Activated B cell treated with CpG ODN at 0.5 μM for 24 hours (primary cell): ENCODE measurements around the gene CCL5. TPM values are rescaled to one million over a fixed set of nuclear protein-coding genes. Genes with fewer than 3 reads are reported as not detected.

Experiments
- ATAC-seq: fragments of 200-7000 bp; cut with Tn5 transposase; one replicate; pipeline ENCODE4 v1.10.0; 2021; ENCODE audit warnings: low read depth, mild to moderate bottlenecking, moderate library complexity
- CTCF ChIA-PET: fragments of 350-600 bp; sonication (Branson Sonifier 250); formaldehyde crosslinking; loops from one replicate; lab custom pipeline; 2021; ENCODE audit warnings: antibody characterized with exemption; lab: Charles Lee
- POLR2A ChIA-PET: fragments of 350-600 bp; sonication (Branson Sonifier 250); formaldehyde crosslinking; loops from one replicate; lab custom pipeline; 2021; ENCODE audit warnings: antibody characterized with exemption; lab: Charles Lee
- DNase-seq: peaks from one replicate; pipeline ENCODE4 v3.0.0; 2022
- H3K27ac Mint-ChIP-seq: one replicate; pipeline ENCODE4 v1.8.0; 2020; ENCODE audit warnings: mixed read lengths
- H3K27me3 Mint-ChIP-seq: one replicate; pipeline ENCODE4 v1.8.0; 2021; ENCODE audit warnings: mixed read lengths
- H3K36me3 Mint-ChIP-seq: one replicate; pipeline ENCODE4 v1.8.0; 2021; ENCODE audit warnings: low read depth, mixed read lengths
- H3K4me1 Mint-ChIP-seq: one replicate; pipeline ENCODE4 v1.8.0; 2021; ENCODE audit warnings: mixed read lengths
- H3K4me3 Mint-ChIP-seq: one replicate; pipeline ENCODE4 v1.8.0; 2020; ENCODE audit warnings: mild to moderate bottlenecking, mixed read lengths
- H3K9me3 Mint-ChIP-seq: one replicate; pipeline ENCODE4 v1.8.0; 2020; ENCODE audit warnings: mixed read lengths
- CTCF ChIP-seq: fragments of 200-600 bp; IDR thresholded peaks from one replicate; pipeline ENCODE4 v1.8.0; 2022; ENCODE audit warnings: antibody characterized with exemption, mild to moderate bottlenecking
- intact Hi-C: fragments of 100-400 bp; cut with micrococcal nuclease; formaldehyde crosslinking; loops from one replicate; pipeline ENCODE4 v1.15.1; 2024
- total RNA-seq: library from RNA; stranded (reverse); gene quantifications from 2 replicates; pipeline ENCODE4 v1.2.3, GENCODE V29; 2022

CCL5 gene
- total RNA-seq, 1 donor from 2014 or later: 3.3 TPM

- Mint-ChIP-seq H3K4me1 (no peaks in the 10 kb centered on the region), H3K4me3 (no peak overlapping the region), H3K9me3 (no peaks in the 10 kb centered on the region), H3K27ac (no peak overlapping the region), H3K36me3 (no peaks in the 10 kb centered on the region), H3K27me3 (no peaks in the 10 kb centered on the region)
- DNase-seq (no peak), ATAC-seq (no peak)
- POLR2A ChIA-PET: no interaction called here
- TF ChIP-seq CTCF: no peak
- intact Hi-C loops: no loop called here
- CTCF ChIA-PET: no interaction called here
These were observed 37.5 kb upstream of the CCL5 start for GRCh38 chr17:35917519-35918213.

- Mint-ChIP-seq H3K4me1 (no peaks in the 10 kb centered on the region), H3K9me3 (no peaks in the 10 kb centered on the region), H3K4me3 (no peak overlapping the region), H3K27ac (no peak overlapping the region), H3K27me3 (no peaks in the 10 kb centered on the region), H3K36me3 (no peaks in the 10 kb centered on the region)
- ATAC-seq (no peak), DNase-seq (no peak)
- no peak for TF ChIP-seq CTCF
- ChIA-PET POLR2A (no interaction called here), CTCF (interaction anchor here (0.6 kb wide), 1 partner anchor 15 kb away, joined by 3 read pairs; no protein-coding TSS in a partner anchor)
- intact Hi-C loops: no loop called here
These were observed 35.2 kb upstream of the CCL5 start for GRCh38 chr17:35915153-35915964.

GRCh38 chr17:35914354-35914753 is 34.2 kb upstream of the CCL5 start:
- no peak overlapping the region for H3K4me3 Mint-ChIP-seq
- POLR2A ChIA-PET: no interaction called here
- no peak overlapping the region for H3K27ac Mint-ChIP-seq
- H3K27me3 Mint-ChIP-seq: no peaks in the 10 kb centered on the region
- intact Hi-C loops: no loop called here
- no peaks in the 10 kb centered on the region for H3K9me3 Mint-ChIP-seq
- TF ChIP-seq CTCF: no peak
- H3K36me3 Mint-ChIP-seq: no peaks in the 10 kb centered on the region
- ATAC-seq (no peak), DNase-seq (no peak)
- CTCF ChIA-PET: no interaction called here
- H3K4me1 Mint-ChIP-seq: no peaks in the 10 kb centered on the region

GRCh38 chr17:35913609-35914008 is 33.4 kb upstream of the CCL5 start:
- H3K36me3 Mint-ChIP-seq: no peaks in the 10 kb centered on the region
- intact Hi-C loops: no loop called here
- ChIA-PET POLR2A (no interaction called here), CTCF (no interaction called here)
- H3K27ac Mint-ChIP-seq: no peak overlapping the region
- H3K4me1 Mint-ChIP-seq: no peaks in the 10 kb centered on the region
- no peak for ATAC-seq
- H3K9me3 Mint-ChIP-seq: no peaks in the 10 kb centered on the region
- no peak for DNase-seq
- TF ChIP-seq CTCF: no peak
- no peak overlapping the region for H3K4me3 Mint-ChIP-seq
- H3K27me3 Mint-ChIP-seq: no peaks in the 10 kb centered on the region

GRCh38 chr17:35912942-35913341 is 32.8 kb upstream of the CCL5 start:
- DNase-seq: no peak
- POLR2A ChIA-PET: no interaction called here
- no peak for ATAC-seq
- no peak for TF ChIP-seq CTCF
- CTCF ChIA-PET: no interaction called here
- no peak overlapping the region for H3K27ac Mint-ChIP-seq
- no peaks in the 10 kb centered on the region for H3K27me3 Mint-ChIP-seq
- no peaks in the 10 kb centered on the region for H3K4me1 Mint-ChIP-seq
- H3K9me3 Mint-ChIP-seq: no peaks in the 10 kb centered on the region
- no peak overlapping the region for H3K4me3 Mint-ChIP-seq
- intact Hi-C loops: no loop called here
- H3K36me3 Mint-ChIP-seq: no peaks in the 10 kb centered on the region
